Measurements from ENCODE around the gene PSMB10. TPM values are rescaled to one million over a fixed set of nuclear protein-coding genes. Genes with fewer than 3 reads are reported as not detected.

PSMB10 gene
- total RNA-seq, 1 donor from 2014 or later, result 51.9 TPM

GRCh38 chr16:67965668-67966548, 29.3 kb upstream of the PSMB10 start:
- Mint-ChIP-seq H3K27me3 (peaks cover 7% of the 10 kb centered on the region), H3K36me3 (peaks cover 12% of the 10 kb centered on the region), H3K27ac (peak overlapping the region; percentile 98), H3K4me3 (peak overlapping the region; percentile 89), H3K9me3 (no peaks in the 10 kb centered on the region), H3K4me1 (ENCODE audit: unreplicated experiment) (peaks cover 28% of the 10 kb centered on the region)
- no peak for TF ChIP-seq CTCF (conservative IDR thresholded peaks at IDR 0.05)
- no peak for DNase-seq (ENCODE audit: extremely low spot score, unreplicated experiment)

GRCh38 chr16:67964477-67965131, 28.0 kb upstream of the PSMB10 start:
- Mint-ChIP-seq H3K36me3 (peaks cover 13% of the 10 kb centered on the region), H3K4me3 (peak overlapping the region; percentile 49), H3K27me3 (peaks cover 7% of the 10 kb centered on the region), H3K9me3 (no peaks in the 10 kb centered on the region), H3K4me1 (ENCODE audit: unreplicated experiment) (peaks cover 28% of the 10 kb centered on the region), H3K27ac (peak overlapping the region; percentile 55)
- no peak for DNase-seq (ENCODE audit: extremely low spot score, unreplicated experiment)
- no peak for TF ChIP-seq CTCF (conservative IDR thresholded peaks at IDR 0.05)

GRCh38 chr16:67963662-67964321, 27.1 kb upstream of the PSMB10 start:
- TF ChIP-seq CTCF (conservative IDR thresholded peaks at IDR 0.05), result no peak
- H3K36me3 Mint-ChIP-seq, result peaks cover 13% of the 10 kb centered on the region
- no peaks in the 10 kb centered on the region for H3K9me3 Mint-ChIP-seq
- DNase-seq (ENCODE audit: extremely low spot score, unreplicated experiment), result no peak
- H3K27ac Mint-ChIP-seq, result no peak overlapping the region
- H3K27me3 Mint-ChIP-seq, result peaks cover 3% of the 10 kb centered on the region
- H3K4me1 Mint-ChIP-seq (ENCODE audit: unreplicated experiment), result peaks cover 28% of the 10 kb centered on the region
- no peak overlapping the region for H3K4me3 Mint-ChIP-seq

DNA sequence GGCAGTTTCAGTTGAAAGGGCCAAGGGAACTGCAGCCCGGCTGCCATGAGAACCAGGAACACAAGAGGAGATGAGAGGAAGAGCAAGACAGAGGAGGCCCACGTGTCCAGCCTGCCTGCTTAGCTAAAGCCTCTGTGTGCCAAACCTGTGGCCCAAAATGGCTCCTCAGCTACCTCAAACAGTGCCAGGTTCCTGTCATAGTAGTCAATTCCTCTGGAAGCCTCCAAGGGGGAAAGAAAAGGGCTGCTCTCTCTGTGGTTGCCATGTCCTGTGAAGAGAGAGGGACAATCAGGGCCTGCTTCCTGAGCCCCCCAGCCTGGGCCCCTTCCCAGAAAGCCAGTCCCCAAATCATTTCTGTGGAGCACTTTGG, 26.6 kb upstream of the PSMB10 start:
- Mint-ChIP-seq H3K4me3 (no peak overlapping the region), H3K27me3 (peaks cover 3% of the 10 kb centered on the region), H3K4me1 (ENCODE audit: unreplicated experiment) (peaks cover 28% of the 10 kb centered on the region), H3K36me3 (peaks cover 16% of the 10 kb centered on the region), H3K9me3 (no peaks in the 10 kb centered on the region), H3K27ac (no peak overlapping the region)
- DNase-seq (ENCODE audit: extremely low spot score, unreplicated experiment), result no peak
- no peak for TF ChIP-seq CTCF (conservative IDR thresholded peaks at IDR 0.05)

DNA sequence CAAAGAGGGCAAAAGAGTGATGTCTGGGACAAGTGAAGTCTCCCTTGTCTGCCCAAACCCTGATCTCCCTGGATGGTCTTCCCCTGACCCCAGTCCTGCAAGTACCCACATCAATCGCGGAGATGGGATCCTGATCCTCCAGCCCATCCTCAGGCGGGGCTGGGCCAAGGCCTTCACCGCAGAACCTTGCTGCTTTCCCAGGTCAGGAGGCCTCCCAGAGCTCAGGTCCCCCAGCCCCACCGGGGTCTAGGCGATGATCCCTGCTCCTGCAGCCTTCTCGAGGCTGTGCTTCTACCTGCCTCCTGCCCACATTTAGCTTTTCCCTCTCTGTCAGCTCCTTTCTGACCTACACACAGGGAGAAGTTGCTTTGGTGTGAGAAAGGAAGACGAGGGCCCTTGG, 25.5 kb upstream of the PSMB10 start:
- H3K4me1 Mint-ChIP-seq (ENCODE audit: unreplicated experiment), result peaks cover 21% of the 10 kb centered on the region
- no peaks in the 10 kb centered on the region for H3K27me3 Mint-ChIP-seq
- no peak overlapping the region for H3K4me3 Mint-ChIP-seq
- H3K36me3 Mint-ChIP-seq, result peaks cover 18% of the 10 kb centered on the region
- no peak overlapping the region for H3K27ac Mint-ChIP-seq
- TF ChIP-seq CTCF (conservative IDR thresholded peaks at IDR 0.05), result no peak
- DNase-seq (ENCODE audit: extremely low spot score, unreplicated experiment), result no peak
- H3K9me3 Mint-ChIP-seq, result no peaks in the 10 kb centered on the region
